Parathyroid adenoma (tissue), 2 donors: ENCODE results near the gene SLC7A1.

Experiments
- H2AFZ ChIP-seq: fragments of 300-600 bp; sonication (generic); one replicate; pipeline ENCODE4 v1.7.0; 2017; ENCODE audit warnings: antibody characterized with exemption, mild to moderate bottlenecking
- H3K27ac ChIP-seq: fragments of 300-600 bp; sonication (generic); one replicate; pipeline ENCODE4 v1.7.0; 2017
- H3K27me3 ChIP-seq: fragments of 300-600 bp; sonication (generic); one replicate; pipeline ENCODE4 v1.7.0; 2017; ENCODE audit warnings: low read length; ENCODE audit not compliant: control insufficient read depth, insufficient read depth
- H3K36me3 ChIP-seq: fragments of 300-600 bp; sonication (generic); one replicate; pipeline ENCODE4 v1.7.0; 2017; ENCODE audit warnings: low read length; ENCODE audit not compliant: control insufficient read depth, insufficient read depth
- H3K4me1 ChIP-seq: fragments of 300-600 bp; sonication (generic); one replicate; pipeline ENCODE4 v1.7.0; 2017; ENCODE audit warnings: control low read depth
- H3K4me2 ChIP-seq: fragments of 300-600 bp; sonication (generic); one replicate; pipeline ENCODE4 v1.7.0; 2017; ENCODE audit warnings: low read length
- H3K4me3 ChIP-seq: fragments of 300-600 bp; sonication (generic); one replicate; pipeline ENCODE4 v1.7.0; 2017; ENCODE audit warnings: low read depth, low read length
- H3K79me2 ChIP-seq: fragments of 300-600 bp; sonication (generic); one replicate; pipeline ENCODE4 v1.7.0; 2017; ENCODE audit warnings: control low read depth
- H3K9ac ChIP-seq: fragments of 300-600 bp; sonication (generic); one replicate; pipeline ENCODE4 v1.7.0; 2017; ENCODE audit warnings: mild to moderate bottlenecking
- H3K9me3 ChIP-seq: fragments of 300-600 bp; sonication (generic); one replicate; pipeline ENCODE4 v1.7.0; 2017; ENCODE audit warnings: low read length; ENCODE audit not compliant: control insufficient read depth
- TF ChIP-seq, protein P1 (sequence below): fragments of 300-600 bp; sonication (generic); IDR thresholded peaks from one replicate; pipeline ENCODE4 v1.7.0; 2017; ENCODE audit warnings: antibody characterized with exemption, mild to moderate bottlenecking
- donor health status: primary hyperparathyroidism.

The SLC7A1 gene

DNA sequence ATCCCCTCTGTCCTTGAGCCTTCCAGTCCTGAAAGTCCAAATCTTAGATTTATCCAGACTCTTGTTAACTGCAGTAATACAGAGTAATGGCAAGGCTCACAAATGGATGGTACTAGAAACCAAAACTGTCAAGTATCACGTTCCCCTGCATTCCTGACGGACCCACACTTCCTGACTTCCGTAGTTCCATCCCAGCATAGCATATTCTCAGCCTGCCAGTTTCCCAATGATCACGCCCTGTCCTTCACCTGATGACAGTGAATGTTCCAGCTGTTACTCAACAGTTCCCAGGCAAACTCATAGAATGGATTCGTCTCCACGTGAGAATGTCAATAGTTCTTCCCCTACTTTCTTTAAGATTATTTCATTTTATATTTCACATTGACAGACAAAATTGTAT is 33.6 kb downstream of the SLC7A1 start:
- H3K79me2 ChIP-seq: no peaks in the 10 kb centered on the region
- no peak overlapping the region for H3K4me3 ChIP-seq
- H3K4me1 ChIP-seq: no peaks in the 10 kb centered on the region
- H3K27me3 ChIP-seq: no peaks in the 10 kb centered on the region
- TF ChIP-seq, protein P1, sequence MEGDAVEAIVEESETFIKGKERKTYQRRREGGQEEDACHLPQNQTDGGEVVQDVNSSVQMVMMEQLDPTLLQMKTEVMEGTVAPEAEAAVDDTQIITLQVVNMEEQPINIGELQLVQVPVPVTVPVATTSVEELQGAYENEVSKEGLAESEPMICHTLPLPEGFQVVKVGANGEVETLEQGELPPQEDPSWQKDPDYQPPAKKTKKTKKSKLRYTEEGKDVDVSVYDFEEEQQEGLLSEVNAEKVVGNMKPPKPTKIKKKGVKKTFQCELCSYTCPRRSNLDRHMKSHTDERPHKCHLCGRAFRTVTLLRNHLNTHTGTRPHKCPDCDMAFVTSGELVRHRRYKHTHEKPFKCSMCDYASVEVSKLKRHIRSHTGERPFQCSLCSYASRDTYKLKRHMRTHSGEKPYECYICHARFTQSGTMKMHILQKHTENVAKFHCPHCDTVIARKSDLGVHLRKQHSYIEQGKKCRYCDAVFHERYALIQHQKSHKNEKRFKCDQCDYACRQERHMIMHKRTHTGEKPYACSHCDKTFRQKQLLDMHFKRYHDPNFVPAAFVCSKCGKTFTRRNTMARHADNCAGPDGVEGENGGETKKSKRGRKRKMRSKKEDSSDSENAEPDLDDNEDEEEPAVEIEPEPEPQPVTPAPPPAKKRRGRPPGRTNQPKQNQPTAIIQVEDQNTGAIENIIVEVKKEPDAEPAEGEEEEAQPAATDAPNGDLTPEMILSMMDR: no peak
- H3K9me3 ChIP-seq: no peaks in the 10 kb centered on the region
- no peak overlapping the region for H3K4me2 ChIP-seq
- H2AFZ ChIP-seq: no peak overlapping the region
- H3K36me3 ChIP-seq: no peaks in the 10 kb centered on the region
- H3K9ac ChIP-seq: no peak overlapping the region
- no peak overlapping the region for H3K27ac ChIP-seq

DNA sequence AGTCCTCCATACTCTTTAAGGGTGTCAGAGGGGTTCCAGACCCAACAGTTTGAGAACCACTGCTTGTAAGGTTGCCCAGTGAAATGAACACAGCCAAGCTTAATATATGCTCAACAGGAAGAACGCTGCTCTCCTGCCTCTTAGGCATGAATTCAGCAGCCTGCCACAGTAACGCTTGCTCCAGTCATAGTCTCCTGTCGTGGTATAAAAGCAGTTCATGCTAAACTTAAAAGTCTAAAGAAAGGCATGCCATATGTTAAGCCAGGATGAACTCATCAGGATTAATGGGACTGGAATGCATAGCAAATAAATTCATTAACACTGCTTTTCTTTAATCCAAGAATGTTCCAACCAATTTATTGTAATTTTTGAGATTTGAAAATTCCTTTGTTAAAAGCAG is 38.7 kb downstream of the SLC7A1 start:
- no peak overlapping the region for H3K4me3 ChIP-seq
- no peaks in the 10 kb centered on the region for H3K9me3 ChIP-seq
- no peak overlapping the region for H3K4me2 ChIP-seq
- H3K36me3 ChIP-seq: no peaks in the 10 kb centered on the region
- H3K27me3 ChIP-seq: no peaks in the 10 kb centered on the region
- no peak overlapping the region for H3K27ac ChIP-seq
- no peak overlapping the region for H2AFZ ChIP-seq
- TF ChIP-seq, protein P1: no peak
- H3K9ac ChIP-seq: no peak overlapping the region
- no peaks in the 10 kb centered on the region for H3K79me2 ChIP-seq
- H3K4me1 ChIP-seq: no peaks in the 10 kb centered on the region

DNA sequence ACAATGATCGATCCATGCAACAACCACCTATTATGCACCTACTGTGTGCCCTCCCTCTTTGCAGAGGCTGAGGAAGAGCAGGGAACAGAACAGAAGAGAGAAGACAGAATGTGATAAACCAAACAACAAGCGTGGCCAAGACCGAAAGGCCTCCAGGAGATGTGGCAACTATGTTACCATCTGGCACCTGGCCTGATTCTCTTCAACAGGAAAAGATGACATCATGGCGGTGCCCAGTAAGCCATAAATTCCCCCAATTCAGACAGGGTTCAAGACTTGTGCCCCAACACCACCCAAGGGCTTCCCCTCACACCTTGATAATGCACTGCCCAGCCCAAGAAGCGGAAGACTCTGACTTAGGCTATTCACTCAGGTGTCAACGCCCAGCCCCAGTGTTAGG is 44.3 kb downstream of the SLC7A1 start:
- Histone ChIP-seq H3K4me3 (no peak overlapping the region), H3K9ac (no peak overlapping the region), H2AFZ (no peak overlapping the region), H3K79me2 (no peaks in the 10 kb centered on the region), H3K9me3 (no peaks in the 10 kb centered on the region), H3K27me3 (no peaks in the 10 kb centered on the region), H3K4me1 (no peaks in the 10 kb centered on the region), H3K36me3 (no peaks in the 10 kb centered on the region), H3K27ac (no peak overlapping the region), H3K4me2 (no peak overlapping the region)
- TF ChIP-seq, protein P1: no peak

DNA sequence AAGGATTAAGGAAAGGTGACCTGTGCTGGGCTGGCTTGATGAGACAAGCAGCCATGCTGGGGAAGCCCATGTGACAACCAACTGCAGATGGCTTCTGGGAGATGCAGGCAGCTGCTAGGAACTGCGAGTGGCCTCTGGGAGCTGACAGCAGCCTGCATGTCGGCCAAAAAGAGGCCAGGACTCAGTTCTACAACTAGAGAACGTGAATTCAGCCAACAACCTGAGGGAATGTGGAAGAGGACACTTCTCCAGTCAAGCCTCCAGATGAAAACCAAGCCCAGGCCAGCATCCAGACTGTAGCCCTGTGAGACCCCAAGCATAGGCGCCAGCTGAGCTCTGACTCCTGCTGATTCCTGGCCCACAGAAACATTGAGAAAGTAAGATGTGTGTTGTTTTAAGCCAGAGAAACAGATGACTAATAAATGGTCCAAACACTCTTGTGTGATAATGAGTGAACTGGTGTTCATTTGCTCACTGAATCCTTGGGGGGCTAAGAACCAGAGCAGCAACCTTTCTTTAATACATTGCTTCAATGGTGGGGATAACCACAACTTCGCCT is 45.0 kb downstream of the SLC7A1 start:
- H3K4me1 ChIP-seq: no peaks in the 10 kb centered on the region
- H3K27ac ChIP-seq: no peak overlapping the region
- no peak overlapping the region for H3K4me2 ChIP-seq
- H3K79me2 ChIP-seq: no peaks in the 10 kb centered on the region
- TF ChIP-seq, protein P1: no peak
- H2AFZ ChIP-seq: no peak overlapping the region
- H3K9me3 ChIP-seq: no peaks in the 10 kb centered on the region
- no peaks in the 10 kb centered on the region for H3K27me3 ChIP-seq
- H3K4me3 ChIP-seq: no peak overlapping the region
- no peaks in the 10 kb centered on the region for H3K36me3 ChIP-seq
- H3K9ac ChIP-seq: no peak overlapping the region

DNA sequence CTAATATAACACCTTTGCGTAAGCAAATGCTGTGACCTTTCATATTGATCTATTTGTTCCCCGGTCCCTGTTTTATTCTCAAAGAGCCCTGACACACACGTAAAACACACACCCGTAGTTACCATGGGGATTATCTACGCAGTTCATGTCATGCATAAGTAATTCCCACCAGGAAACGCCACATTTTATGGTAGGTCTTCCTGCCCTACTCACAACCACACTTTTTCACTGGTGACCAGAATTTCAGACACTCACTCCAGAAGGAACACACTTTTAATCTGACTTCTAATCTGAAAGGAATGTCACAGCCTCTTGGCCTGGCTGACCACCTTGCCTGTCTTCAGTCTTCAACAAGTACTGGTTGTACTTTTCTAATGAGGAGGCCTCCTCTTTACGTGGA is 46.8 kb downstream of the SLC7A1 start:
- Histone ChIP-seq H3K4me3 (no peak overlapping the region), H3K9ac (no peak overlapping the region)

More for the DNA sequence above, 46.8 kb downstream of the SLC7A1 start:
- Histone ChIP-seq H3K27ac (no peak overlapping the region), H3K36me3 (no peaks in the 10 kb centered on the region), H3K9me3 (no peaks in the 10 kb centered on the region), H3K27me3 (no peaks in the 10 kb centered on the region), H2AFZ (no peak overlapping the region), H3K4me2 (peak overlapping the region; percentile 40), H3K4me1 (no peaks in the 10 kb centered on the region), H3K79me2 (no peaks in the 10 kb centered on the region)
- TF ChIP-seq, protein P1: no peak
